Stimulated activated CD4-positive, alpha-beta T cell treated with anti-CD3 and anti-CD28 coated beads, Interleukin-4, amount 100 ng/mL, for 1 hour (primary cell): Measurements from ENCODE around the gene FDX1.

Experiments
- DNase-seq: peaks from one replicate; pipeline ENCODE4 v3.0.0-alpha.2; 2020

FDX1 gene

DNA sequence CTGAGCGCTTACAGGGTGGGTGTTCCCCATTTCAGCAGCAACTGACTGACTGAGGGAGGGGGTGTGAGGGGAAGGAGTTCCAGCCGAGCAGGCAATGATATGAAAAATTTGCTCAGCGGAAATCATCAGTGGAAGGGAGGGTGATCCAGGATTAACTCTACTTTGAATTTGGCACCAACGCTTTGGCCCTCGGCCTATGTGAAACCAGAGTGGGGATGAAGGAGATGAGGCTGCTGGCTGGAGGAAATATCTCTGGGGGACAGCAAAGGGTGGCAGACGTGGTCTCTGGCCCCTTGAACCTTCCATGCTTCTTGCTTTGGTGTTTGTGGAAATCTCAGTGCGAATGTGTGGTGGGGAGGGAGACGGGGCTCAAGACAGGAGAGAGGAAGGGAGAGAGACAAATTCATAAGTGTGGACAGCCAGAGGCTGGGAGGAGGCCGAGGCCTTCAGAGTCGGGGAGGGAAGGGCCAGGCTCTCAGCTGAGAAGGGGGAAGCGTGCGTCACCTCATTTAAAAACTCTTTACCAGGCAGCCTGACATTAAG lies 83.6 kb downstream of the FDX1 start:
- no peak for DNase-seq

- DNase-seq, result no peak
These were observed 84.2 kb downstream of the FDX1 start for GRCh38 chr11:110513846-110514437.
